Neuronal stem cell (in vitro differentiated cells): Measurements from ENCODE around the gene TRIP4.
"Not testable (repeated sequence)": the region's sequence is repeated elsewhere in the genome, so short reads cannot be mapped to it uniquely, and the experiment has no call there.

ENCODE experiments used
- DNase-seq: peaks from one replicate; pipeline ENCODE4 v3.0.0-alpha.2; 2013; ENCODE audit warnings: low spot score
- H2AFZ ChIP-seq: one replicate; pipeline ENCODE4 v1.6.1; 2013; ENCODE audit warnings: mild to moderate bottlenecking, low read length, inconsistent platforms
- H2AK5ac ChIP-seq: 2 replicates; pipeline ENCODE4 v1.6.1; 2013; ENCODE audit warnings: low read depth, mild to moderate bottlenecking, inconsistent platforms, low read length, moderate library complexity, mixed read lengths
- H2BK120ac ChIP-seq: 2 replicates; pipeline ENCODE4 v1.6.1; 2013; ENCODE audit warnings: low read depth, mild to moderate bottlenecking, inconsistent platforms, low read length, moderate library complexity, mixed read lengths
- H2BK12ac ChIP-seq: one replicate; pipeline ENCODE4 v1.6.1; 2013; ENCODE audit warnings: low read length, inconsistent platforms
- H2BK15ac ChIP-seq: 2 replicates; pipeline ENCODE4 v1.6.1; 2013; ENCODE audit warnings: mild to moderate bottlenecking, low read length, inconsistent platforms, mixed read lengths
- H2BK5ac ChIP-seq: one replicate; pipeline ENCODE4 v1.6.1; 2013; ENCODE audit warnings: inconsistent platforms, mild to moderate bottlenecking, low read length, moderate library complexity
- H3K14ac ChIP-seq: one replicate; pipeline ENCODE4 v1.6.1; 2013; ENCODE audit warnings: low read length, inconsistent platforms
- H3K18ac ChIP-seq: 2 replicates; pipeline ENCODE4 v1.6.1; 2013; ENCODE audit warnings: low read length, inconsistent platforms
- H3K23ac ChIP-seq: 2 replicates; pipeline ENCODE4 v1.6.1; 2013; ENCODE audit warnings: low read depth, mild to moderate bottlenecking, mixed read lengths, low read length, inconsistent platforms; ENCODE audit not compliant: poor library complexity
- H3K27ac ChIP-seq: replicated peaks from 3 replicates; pipeline ENCODE4 v1.5.1; 2013; ENCODE audit warnings: low read length, inconsistent platforms
- H3K27me3 ChIP-seq, 3 experiments: 2 replicates each; pipeline ENCODE4 v1.6.1; 2013; ENCODE audit warnings: low read length in 3 of 3, mild to moderate bottlenecking in 2 of 3, inconsistent platforms in 1 of 3, low read depth in 1 of 3, mixed read lengths in 1 of 3, moderate library complexity in 1 of 3; ENCODE audit not compliant: control insufficient read depth in 3 of 3, insufficient read depth in 3 of 3
- H3K36me3 ChIP-seq, 2 donors: replicated peaks in 1 of 2; 2 replicates each; pipeline ENCODE4 v1.6.1; 2013; ENCODE audit warnings: low read length in 2 of 2; ENCODE audit not compliant: control insufficient read depth in 2 of 2, insufficient read depth in 2 of 2
- H3K4ac ChIP-seq: 2 replicates; pipeline ENCODE4 v1.6.1; 2013; ENCODE audit warnings: inconsistent platforms, mild to moderate bottlenecking, low read length, moderate library complexity
- H3K4me1 ChIP-seq, 2 donors: 1 replicate in 1 of 2; 2 replicates in 1 of 2; pipeline ENCODE4 v1.6.1; 2013; ENCODE audit warnings: low read length in 2 of 2, low read depth in 1 of 2; ENCODE audit not compliant: control insufficient read depth in 2 of 2, insufficient read depth in 1 of 2
- H3K4me2 ChIP-seq: one replicate; pipeline ENCODE4 v1.6.1; 2013; ENCODE audit warnings: mild to moderate bottlenecking, low read length, inconsistent platforms; ENCODE audit not compliant: insufficient read depth, poor library complexity, severe bottlenecking
- H3K4me3 ChIP-seq, 2 donors: 2 replicates each; pipeline ENCODE4 v1.5.1; 2013; ENCODE audit warnings: low read length in 2 of 2, mild to moderate bottlenecking in 2 of 2, inconsistent platforms in 1 of 2, moderate library complexity in 1 of 2
- H3K79me1 ChIP-seq: one replicate; pipeline ENCODE4 v1.6.1; 2013; ENCODE audit warnings: low read depth, mild to moderate bottlenecking, inconsistent platforms, low read length, moderate library complexity
- H3K9ac ChIP-seq: one replicate; pipeline ENCODE4 v1.6.1; 2013; ENCODE audit warnings: mild to moderate bottlenecking, low read depth, low read length, inconsistent platforms; ENCODE audit not compliant: poor library complexity
- H3K9me3 ChIP-seq, 2 donors: replicated peaks in 1 of 2; 2 replicates each; pipeline versions ENCODE3 to v1.6.1; 2013; ENCODE audit warnings: low read length in 2 of 2, mild to moderate bottlenecking in 2 of 2, inconsistent platforms in 1 of 2, low read depth in 1 of 2, mixed read lengths in 1 of 2, moderate library complexity in 1 of 2; ENCODE audit not compliant: control insufficient read depth in 2 of 2, insufficient read depth in 1 of 2
- H4K8ac ChIP-seq: one replicate; pipeline ENCODE4 v1.6.1; 2013; ENCODE audit warnings: low read depth, mild to moderate bottlenecking, inconsistent platforms, low read length, moderate library complexity
- H4K91ac ChIP-seq: one replicate; pipeline ENCODE4 v1.6.1; 2013; ENCODE audit warnings: low read length, low read depth, mild to moderate bottlenecking, inconsistent platforms; ENCODE audit not compliant: poor library complexity
- WGBS, 2 donors: extraction: QIAGEN DNeasy Blood & Tissue Kit; methylation state at CpG; one replicate each; pipeline ENCODE4 v1.1.7; 2013; ENCODE audit warnings: missing lambda C conversion rate in 2 of 2, mixed read lengths in 1 of 2; ENCODE audit not compliant: insufficient read length in 2 of 2, insufficient replicate concordance in 1 of 2; ENCODE audit errors: extremely low coverage in 2 of 2; 5-methylcytosine and 5-hydroxymethylcytosine counted together

Gene TRIP4

GRCh38 chr15:64371383-64371782, 16.3 kb upstream of the TRIP4 start:
- peaks cover 13 to 89% of the 10 kb centered on the region in 2 donors for H3K36me3 ChIP-seq
- not testable (repeated sequence) for H3K4me3 ChIP-seq, H2BK15ac ChIP-seq, H4K91ac ChIP-seq, H2BK12ac ChIP-seq, H3K4ac ChIP-seq, H4K8ac ChIP-seq, H3K9me3 ChIP-seq, H3K4me2 ChIP-seq, H3K18ac ChIP-seq, H3K27me3 ChIP-seq, H3K27ac ChIP-seq, H3K9ac ChIP-seq, H3K23ac ChIP-seq, H3K79me1 ChIP-seq, H2BK120ac ChIP-seq, DNase-seq, H3K4me1 ChIP-seq, H2AFZ ChIP-seq, H2AK5ac ChIP-seq, H3K14ac ChIP-seq, H2BK5ac ChIP-seq
- WGBS, 2 donors = no CpG with 5 or more reads among the region's 8 CpGs

- Histone ChIP-seq H3K4me1 (no peaks in the 10 kb centered on the region), H2AFZ (no peak overlapping the region), H3K23ac (no peak overlapping the region), H3K4me2 (no peak overlapping the region), H2BK15ac (no peak overlapping the region), H3K4ac (no peak overlapping the region), H2BK120ac (no peak overlapping the region), H3K9me3 (no peaks in the 10 kb centered on the region), H3K9ac (no peak overlapping the region), H2BK5ac (no peak overlapping the region), H2AK5ac (no peak overlapping the region), H3K14ac (no peak overlapping the region), H3K79me1 (no peaks in the 10 kb centered on the region), H3K18ac (no peak overlapping the region), H3K27ac (no peak overlapping the region), H3K27me3 (no peaks in the 10 kb centered on the region), H4K8ac (no peak overlapping the region), H2BK12ac (no peak overlapping the region), H3K4me3 (peak overlapping the region in 1 of 2 donors; percentile 65), H3K36me3 (peaks cover 11 to 91% of the 10 kb centered on the region in 2 donors), H4K91ac (no peak overlapping the region)
- WGBS, 2 donors = no CpG with 5 or more reads among the region's 8 CpGs
- no peak for DNase-seq
Observed at GRCh38 chr15:64373360-64373759, 14.3 kb upstream of the TRIP4 start.

- WGBS, 2 donors = no CpG with 5 or more reads among the region's 9 CpGs
- DNase-seq = no peak
Observed at GRCh38 chr15:64379216-64379960, 8.2 kb upstream of the TRIP4 start.

GRCh38 chr15:64380130-64380870, 7.3 kb upstream of the TRIP4 start:
- H3K27ac ChIP-seq, H4K91ac ChIP-seq, H3K79me1 ChIP-seq, H2BK12ac ChIP-seq, H2AK5ac ChIP-seq, H4K8ac ChIP-seq, H3K18ac ChIP-seq, H2BK120ac ChIP-seq, H3K9me3 ChIP-seq, DNase-seq, H3K23ac ChIP-seq, H3K14ac ChIP-seq, H2BK15ac ChIP-seq, H3K4me1 ChIP-seq, H3K27me3 ChIP-seq, H3K4ac ChIP-seq, H2BK5ac ChIP-seq: not testable (repeated sequence)
- Histone ChIP-seq H3K9ac (peak overlapping the region; percentile 89), H3K36me3 (peaks cover 2 to 45% of the 10 kb centered on the region in 2 donors), H2AFZ (peak overlapping the region; percentile 88), H3K4me3 (peak overlapping the region; percentile 59 to 87), H3K4me2 (peak overlapping the region; percentile 60)
- no CpG with 5 or more reads among the region's 11 CpGs for WGBS, 2 donors

More at GRCh38 chr15:64379216-64379960, 8.2 kb upstream of the TRIP4 start:
- no peak overlapping the region for H4K8ac ChIP-seq
- no peak overlapping the region for H3K18ac ChIP-seq
- no peak overlapping the region for H3K4me2 ChIP-seq
- H3K27ac ChIP-seq = no peak overlapping the region
- no peaks in the 10 kb centered on the region for H3K79me1 ChIP-seq
- H3K27me3 ChIP-seq = no peaks in the 10 kb centered on the region
- no peak overlapping the region for H2BK15ac ChIP-seq
- peaks cover 0 to 4% of the 10 kb centered on the region in 2 donors for H3K4me1 ChIP-seq
- no peaks in the 10 kb centered on the region for H3K9me3 ChIP-seq
- H3K23ac ChIP-seq = no peak overlapping the region
- H3K4me3 ChIP-seq = peak overlapping the region in 1 of 2 donors; percentile 59
- no peak overlapping the region for H2AK5ac ChIP-seq
- no peak overlapping the region for H2BK12ac ChIP-seq
- H3K9ac ChIP-seq = peak overlapping the region; percentile 21
- H2BK120ac ChIP-seq = no peak overlapping the region
- H3K4ac ChIP-seq = no peak overlapping the region
- no peak overlapping the region for H3K14ac ChIP-seq
- no peak overlapping the region for H4K91ac ChIP-seq
- H2BK5ac ChIP-seq = no peak overlapping the region
- peaks cover 6 to 54% of the 10 kb centered on the region in 2 donors for H3K36me3 ChIP-seq
- H2AFZ ChIP-seq = no peak overlapping the region
